CMK (cell line): ENCODE results near the gene LIPG.

Experiments used
- DNase-seq: peaks from one replicate; pipeline ENCODE4 v3.0.0-alpha.2; 2010; ENCODE audit warnings: low read depth

The LIPG gene

GRCh38 chr18:49612515-49613033 lies 50.7 kb downstream of the LIPG start:
- no peak for DNase-seq

- no peak for DNase-seq
Measured at GRCh38 chr18:49613141-49613640, 51.3 kb downstream of the LIPG start.

GRCh38 chr18:49613641-49614151 lies 51.8 kb downstream of the LIPG start:
- DNase-seq: no peak

- no peak for DNase-seq
Measured at GRCh38 chr18:49616618-49617328, 54.9 kb downstream of the LIPG start.

GRCh38 chr18:49617329-49617695 lies 55.5 kb downstream of the LIPG start:
- DNase-seq: no peak

GRCh38 chr18:49617865-49618264 lies 56.0 kb downstream of the LIPG start:
- DNase-seq: no peak

- DNase-seq: no peak
Measured at GRCh38 chr18:49618742-49619681, 57.2 kb downstream of the LIPG start.

- DNase-seq: no peak
Measured at GRCh38 chr18:49619801-49620200, 57.9 kb downstream of the LIPG start.

GRCh38 chr18:49621301-49621700 lies 59.4 kb downstream of the LIPG start:
- no peak for DNase-seq

- no peak for DNase-seq
Measured at GRCh38 chr18:49621717-49622351, 60.0 kb downstream of the LIPG start.

GRCh38 chr18:49623571-49623970 lies 61.7 kb downstream of the LIPG start:
- DNase-seq: no peak

GRCh38 chr18:49625021-49625691 lies 63.3 kb downstream of the LIPG start:
- no peak for DNase-seq

GRCh38 chr18:49626842-49627467 lies 65.1 kb downstream of the LIPG start:
- DNase-seq: no peak

- DNase-seq: no peak
Measured at GRCh38 chr18:49628119-49628518, 66.3 kb downstream of the LIPG start.

- no peak for DNase-seq
Measured at GRCh38 chr18:49628881-49629795, 67.3 kb downstream of the LIPG start.

GRCh38 chr18:49630246-49630699 lies 68.4 kb downstream of the LIPG start:
- DNase-seq: no peak

GRCh38 chr18:49631146-49631866 lies 69.4 kb downstream of the LIPG start:
- no peak for DNase-seq

- no peak for DNase-seq
Measured at GRCh38 chr18:49632588-49632987, 70.7 kb downstream of the LIPG start.

GRCh38 chr18:49638209-49638785 lies 76.4 kb downstream of the LIPG start:
- no peak for DNase-seq
